LNCaP clone FGC (cell line): ENCODE data around the gene POLR2J3.
"Not testable (repeated sequence)": the region's sequence is repeated elsewhere in the genome, so short reads cannot be mapped to it uniquely, and the experiment has no call there.

Experiments used
- DNase-seq: peaks from one replicate; pipeline ENCODE4 v3.0.0-alpha.2; 2011; ENCODE audit warnings: low read depth
- H3K4me3 ChIP-seq: 2 replicates; pipeline ENCODE4 v1.5.1; 2011; ENCODE audit warnings: mild to moderate bottlenecking, low read depth, low read length, control low read depth

The POLR2J3 gene

GRCh38 chr7:102593637-102594334 lies 21.4 kb upstream of the POLR2J3 start:
- not testable (repeated sequence) for H3K4me3 ChIP-seq, DNase-seq

DNA sequence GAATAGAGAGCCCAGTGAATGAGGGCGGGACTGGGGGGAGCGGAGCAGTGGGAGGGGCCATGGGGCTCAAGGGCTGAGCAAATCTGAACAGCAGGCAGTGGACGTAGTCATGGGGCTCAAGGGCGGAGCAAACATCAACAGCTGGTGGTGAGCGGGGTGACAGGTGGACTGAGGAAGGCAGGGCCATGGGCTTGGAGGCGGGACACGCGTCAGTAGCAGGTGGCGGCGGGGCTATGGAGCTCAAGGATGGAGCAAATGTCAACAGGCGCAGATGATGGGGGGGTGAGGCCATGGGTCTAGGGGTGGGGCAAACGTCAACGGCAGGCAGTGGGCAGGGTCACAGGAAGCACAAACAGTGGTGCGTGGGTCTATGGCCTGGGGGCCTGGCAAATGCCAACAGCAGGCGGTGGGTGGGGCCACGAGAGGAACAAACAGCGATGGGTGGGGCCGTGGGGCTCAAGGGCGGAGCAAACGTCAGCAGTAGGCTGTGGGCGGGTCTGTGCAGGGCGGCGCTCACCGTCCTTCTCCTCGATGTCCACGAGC lies 20.2 kb upstream of the POLR2J3 start:
- H3K4me3 ChIP-seq, DNase-seq: not testable (repeated sequence)

- not testable (repeated sequence) for DNase-seq, H3K4me3 ChIP-seq
Observed at GRCh38 chr7:102589857-102590256, 17.5 kb upstream of the POLR2J3 start.

GRCh38 chr7:102583495-102583894 lies 11.1 kb upstream of the POLR2J3 start:
- H3K4me3 ChIP-seq, DNase-seq: not testable (repeated sequence)

DNA sequence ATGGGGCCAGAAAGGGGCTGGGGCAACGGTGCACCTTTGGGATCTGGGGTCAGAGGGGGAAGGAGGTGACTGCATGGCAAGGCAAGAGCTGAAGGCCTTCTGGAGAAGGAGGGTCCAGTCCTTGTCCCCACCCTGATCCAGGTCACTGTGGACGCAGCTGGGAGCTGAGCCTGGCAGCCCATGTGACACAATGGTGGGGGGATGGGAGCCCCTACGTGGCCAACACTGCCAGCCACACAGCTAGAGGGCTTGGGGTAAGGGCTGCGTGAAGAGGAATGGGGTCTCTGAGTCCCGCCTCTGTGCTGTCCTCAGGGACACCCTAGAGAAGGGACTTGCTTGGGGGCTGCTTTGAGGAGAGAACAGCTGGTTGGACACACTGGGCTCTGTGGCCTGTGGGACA lies 9.3 kb upstream of the POLR2J3 start:
- H3K4me3 ChIP-seq, DNase-seq: not testable (repeated sequence)

DNA sequence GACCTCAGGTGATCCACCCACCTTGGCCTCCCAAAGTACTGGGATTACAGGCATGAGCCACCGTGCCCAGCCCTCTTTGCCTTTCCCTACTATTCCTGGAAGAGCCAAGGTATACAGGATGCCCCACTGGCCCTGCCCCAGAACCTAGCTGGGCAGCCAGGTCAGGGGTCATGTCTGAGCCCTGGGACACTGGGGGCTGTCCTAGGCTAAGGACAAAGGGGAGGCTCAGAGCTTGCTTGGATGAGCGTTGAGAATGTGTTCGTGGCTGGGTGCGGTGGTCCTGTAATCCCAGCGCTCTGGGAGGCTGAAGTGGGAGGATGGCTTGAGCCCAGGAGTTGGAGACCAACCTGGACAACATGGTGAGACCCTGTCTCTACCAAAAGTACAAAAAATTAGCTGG lies 6.1 kb upstream of the POLR2J3 start:
- DNase-seq, H3K4me3 ChIP-seq: not testable (repeated sequence)

GRCh38 chr7:102577315-102578240 lies 5.2 kb upstream of the POLR2J3 start:
- H3K4me3 ChIP-seq, DNase-seq: not testable (repeated sequence)

GRCh38 chr7:102576363-102576762 lies 4.0 kb upstream of the POLR2J3 start:
- H3K4me3 ChIP-seq, DNase-seq: not testable (repeated sequence)

DNA sequence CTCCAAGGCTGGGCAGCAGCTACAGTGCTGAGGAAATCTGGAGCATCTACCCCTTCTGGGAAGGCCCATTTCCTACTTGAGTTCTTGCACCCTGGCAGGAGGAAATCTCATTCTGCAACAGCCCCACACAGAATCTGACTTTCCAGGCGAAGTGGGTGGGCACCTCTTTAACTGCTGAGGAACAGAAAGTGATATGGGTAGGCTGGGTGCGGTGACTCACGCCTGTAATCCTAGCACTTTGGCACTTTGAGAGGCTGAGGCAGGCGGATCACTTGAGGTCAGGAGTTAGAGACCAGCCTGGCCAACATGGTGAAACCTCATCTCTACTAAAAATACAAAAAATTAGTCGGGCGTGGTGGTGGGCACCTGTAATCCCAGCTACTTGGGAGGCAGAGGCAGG lies 2.2 kb upstream of the POLR2J3 start:
- DNase-seq: not testable (repeated sequence)

DNA sequence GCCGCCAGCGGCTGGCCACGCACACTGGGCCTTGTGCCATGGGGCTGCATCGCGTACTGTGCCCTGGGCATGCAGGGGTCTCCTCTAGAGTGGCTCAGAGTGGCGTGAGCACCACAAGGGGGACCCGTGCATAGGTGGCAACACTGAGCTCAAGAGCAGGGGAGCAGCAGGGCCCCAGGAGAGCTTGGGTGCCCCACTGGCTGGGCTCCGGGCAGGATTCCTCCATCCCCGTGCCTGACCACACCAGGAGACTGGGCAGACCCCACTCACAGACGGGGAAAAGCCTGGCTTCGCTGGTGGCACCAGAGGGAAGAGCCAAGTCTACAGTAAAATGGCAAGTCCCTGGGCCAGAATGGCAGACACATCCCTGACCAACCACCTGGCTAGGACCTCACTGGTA lies 3.8 kb downstream of the POLR2J3 start:
- not testable (repeated sequence) for H3K4me3 ChIP-seq, DNase-seq

More for the DNA sequence above, 2.2 kb upstream of the POLR2J3 start:
- H3K4me3 ChIP-seq: not testable (repeated sequence)

DNA sequence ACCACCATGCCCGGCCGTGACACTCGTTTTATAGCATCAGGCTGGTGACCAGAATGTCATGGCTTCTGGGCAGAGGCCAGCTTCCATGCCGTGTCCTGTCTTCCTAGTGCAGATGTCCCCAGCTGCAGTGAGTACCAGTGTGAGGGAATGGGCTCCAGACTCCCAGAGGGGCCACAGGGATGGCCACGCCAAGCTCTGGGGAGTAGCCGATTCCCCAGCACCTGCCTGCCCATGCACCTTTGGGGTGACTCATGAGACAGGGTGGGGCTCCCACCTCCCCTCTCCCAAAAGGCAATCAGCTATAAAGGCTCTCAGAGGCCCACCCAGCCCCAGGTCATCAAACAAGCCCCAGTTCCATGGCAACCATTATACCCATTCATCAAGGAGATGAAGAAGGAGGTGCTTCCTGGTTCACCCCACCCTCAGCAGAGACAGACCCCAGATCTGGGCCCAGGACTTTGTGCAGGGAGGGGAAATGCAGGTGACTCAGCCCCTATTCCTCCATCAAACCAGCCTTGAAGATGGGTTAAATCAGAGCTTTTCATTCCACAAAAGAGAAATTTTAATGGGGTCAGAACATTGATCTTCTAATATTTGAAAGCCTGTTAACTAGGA lies 21.5 kb downstream of the POLR2J3 start, which contains the start of gene SPDYE2:
Gene SPDYE2 (plus strand): TSS at position 419 of the 615 bp plus-strand sequence. CDS start 2,030 bp downstream, outside the sequence.
- not testable (repeated sequence) for DNase-seq, H3K4me3 ChIP-seq

DNA sequence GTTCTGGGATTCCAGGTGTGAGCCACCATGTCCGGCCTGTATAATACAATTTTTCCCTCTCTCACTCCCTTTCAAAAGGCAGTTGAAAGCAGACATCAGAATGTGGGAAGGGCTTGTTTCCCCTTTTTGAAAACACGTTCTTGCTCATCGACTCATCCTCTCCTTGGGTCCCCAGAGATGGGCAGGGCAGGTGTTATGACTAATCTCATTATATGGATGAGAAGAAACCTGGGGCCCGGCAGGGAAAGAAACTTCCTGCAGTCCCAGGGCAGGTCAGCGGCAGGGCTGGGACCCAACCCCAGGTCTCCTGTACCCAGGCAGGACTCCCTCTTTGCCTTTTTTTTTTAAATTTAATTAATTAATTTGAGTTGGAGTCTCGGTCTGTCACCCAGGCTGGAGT lies 26.0 kb downstream of the POLR2J3 start:
- not testable (repeated sequence) for H3K4me3 ChIP-seq

DNA sequence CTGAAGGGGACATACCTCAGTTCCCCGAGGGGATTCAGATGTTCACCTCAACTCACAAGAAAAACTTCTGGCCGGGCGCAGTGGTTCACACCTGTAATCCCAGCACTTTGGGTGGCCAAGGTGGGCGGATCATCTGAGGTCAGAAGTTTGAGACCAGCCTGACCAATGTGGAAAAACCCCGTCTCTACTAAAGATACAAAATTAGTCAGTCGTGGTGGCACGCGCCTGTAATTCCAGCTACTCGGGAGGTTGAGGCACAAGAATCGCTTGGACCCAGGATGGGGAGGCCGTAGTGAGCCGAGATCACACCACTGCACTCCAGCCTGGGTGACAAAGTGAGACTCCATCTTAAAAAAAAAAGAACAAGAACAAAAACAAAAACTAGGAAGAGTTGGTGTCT lies 27.1 kb downstream of the POLR2J3 start:
- H3K4me3 ChIP-seq, DNase-seq: not testable (repeated sequence)

More for the DNA sequence above, 26.0 kb downstream of the POLR2J3 start:
- not testable (repeated sequence) for DNase-seq

DNA sequence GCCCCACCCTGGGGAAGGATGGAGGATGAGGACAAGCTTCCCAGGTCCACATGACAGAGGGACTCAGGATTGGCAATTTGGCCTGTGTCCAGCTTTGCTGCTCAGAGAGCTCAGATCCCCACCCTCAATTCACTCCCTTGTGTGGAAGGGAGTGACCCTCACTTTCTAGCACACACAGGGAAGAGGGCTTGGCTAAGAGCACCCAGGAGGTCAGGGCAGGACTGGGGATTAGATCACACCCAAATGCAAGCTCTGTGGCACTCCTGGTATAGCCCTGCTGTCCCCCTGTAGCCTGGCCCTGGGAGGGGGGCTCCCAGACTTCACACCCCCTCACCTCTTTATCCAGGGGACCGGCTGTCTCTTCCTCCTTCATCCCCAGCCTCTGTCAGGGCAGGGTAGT lies 28.0 kb downstream of the POLR2J3 start:
- H3K4me3 ChIP-seq, DNase-seq: not testable (repeated sequence)

GRCh38 chr7:102543596-102543995 lies 28.8 kb downstream of the POLR2J3 start, which contains the start of gene UPK3BL2:
UPK3BL2 (minus strand) TSS chr7:102543696; CDS start chr7:102543636, 60 bp downstream.
- not testable (repeated sequence) for DNase-seq, H3K4me3 ChIP-seq

DNA sequence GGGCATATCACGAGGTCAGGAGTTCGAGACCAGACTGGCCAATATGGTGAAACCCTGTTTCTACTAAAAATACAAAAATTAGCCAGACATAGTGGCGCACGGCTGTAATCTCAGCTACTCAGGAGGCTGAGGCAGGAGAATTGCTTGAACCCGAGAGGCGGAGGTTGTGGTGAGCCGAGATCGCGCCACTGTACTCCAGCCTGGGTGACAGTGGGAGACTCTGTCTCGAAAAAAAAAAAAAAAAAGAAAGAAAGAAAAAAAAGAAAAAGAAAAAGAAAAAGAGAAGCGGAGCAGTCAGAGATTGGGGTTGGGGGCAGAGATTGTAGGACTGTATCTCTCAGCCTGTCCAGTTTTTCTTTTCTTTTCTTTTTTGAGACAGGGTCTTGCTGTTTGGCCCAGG lies 29.6 kb downstream of the POLR2J3 start:
- not testable (repeated sequence) for H3K4me3 ChIP-seq, DNase-seq

- DNase-seq, H3K4me3 ChIP-seq: not testable (repeated sequence)
Observed at GRCh38 chr7:102542083-102542482, 30.3 kb downstream of the POLR2J3 start.

GRCh38 chr7:102540604-102541003 lies 31.8 kb downstream of the POLR2J3 start:
- not testable (repeated sequence) for H3K4me3 ChIP-seq, DNase-seq

DNA sequence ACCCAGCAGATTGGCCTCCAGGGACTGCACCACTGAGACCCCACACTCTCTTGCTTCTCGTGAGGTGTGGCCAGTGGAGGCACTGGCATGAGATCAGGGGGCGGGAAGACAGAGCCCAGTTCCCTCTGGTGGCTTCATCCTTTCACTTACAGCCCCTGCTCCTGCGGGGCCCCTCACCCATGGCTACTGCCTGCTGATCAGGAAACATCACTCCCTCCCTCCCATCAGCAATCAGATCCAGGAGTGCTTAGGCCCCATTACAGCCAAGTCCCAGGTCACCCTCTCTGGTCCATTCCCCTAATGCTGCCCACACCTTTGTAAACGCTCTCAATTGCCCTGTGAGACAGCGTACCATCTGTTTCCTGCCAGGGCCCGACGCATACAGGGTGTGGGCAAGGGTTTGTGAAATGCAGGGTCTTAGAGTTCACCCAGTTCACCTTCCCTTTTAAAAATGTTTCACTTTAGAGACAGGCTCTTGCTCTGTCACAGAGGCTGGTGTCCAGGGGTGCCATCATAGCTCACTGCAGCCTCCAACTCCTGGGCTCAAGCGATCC lies 37.2 kb downstream of the POLR2J3 start:
- H3K4me3 ChIP-seq, DNase-seq: not testable (repeated sequence)
